GM18951 (cell line): ENCODE results near the gene CHST15.

ENCODE experiments used
- POLR2A ChIP-seq: IDR thresholded peaks from 4 replicates; pipeline ENCODE4 v1.6.1; 2011; ENCODE audit warnings: mild to moderate bottlenecking; ENCODE audit not compliant: insufficient read length, insufficient read depth; ENCODE audit errors: extremely low read depth
- in situ Hi-C: fragments of 300-500 bp; cut with MboI; formaldehyde crosslinking; loops from one replicate; pipeline ENCODE4 v1.12.0; 2022; ENCODE audit warnings: low sequenced_read_pairs, mixed read lengths, inconsistent platforms; ENCODE audit not compliant: unreplicated experiment

Gene CHST15

GRCh38 chr10:124019886-124020797 lies 73.3 kb downstream of the CHST15 start:
- in situ Hi-C loops: no loop called here
- TF ChIP-seq POLR2A: no peak

- no peak for TF ChIP-seq POLR2A
- in situ Hi-C loops: no loop called here
These were observed 74.4 kb downstream of the CHST15 start for GRCh38 chr10:124018886-124019525.

GRCh38 chr10:124017729-124018128 lies 75.7 kb downstream of the CHST15 start:
- no peak for TF ChIP-seq POLR2A
- in situ Hi-C loops: no loop called here

DNA sequence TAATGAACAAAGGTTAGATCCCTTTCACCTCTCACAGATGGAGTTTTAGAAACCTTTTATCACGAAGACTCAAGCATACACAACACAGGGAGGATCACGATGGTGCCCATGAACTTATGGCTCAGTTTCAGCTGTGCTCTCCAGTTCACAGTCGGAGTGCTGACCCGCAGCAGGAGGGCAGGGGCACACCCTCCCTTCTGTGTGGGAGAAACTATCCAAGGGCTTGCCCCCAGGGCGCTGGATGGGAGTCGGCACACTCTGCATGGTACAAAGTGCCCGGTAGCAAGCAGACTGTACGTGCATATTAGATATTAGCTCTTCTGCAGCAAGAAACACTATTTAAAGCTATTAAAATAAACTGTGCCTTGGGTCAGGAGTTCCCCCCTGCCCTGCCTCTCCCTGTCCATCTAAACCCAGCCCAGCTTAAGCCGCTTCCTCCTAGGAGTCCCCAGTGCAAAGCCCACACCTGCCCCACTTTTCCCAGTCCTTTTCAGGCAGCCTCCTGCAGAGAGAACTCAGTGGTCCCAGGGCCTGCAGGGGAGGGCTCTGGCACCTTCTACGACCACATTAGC lies 76.5 kb downstream of the CHST15 start:
- in situ Hi-C loops: no loop called here
- no peak for TF ChIP-seq POLR2A

DNA sequence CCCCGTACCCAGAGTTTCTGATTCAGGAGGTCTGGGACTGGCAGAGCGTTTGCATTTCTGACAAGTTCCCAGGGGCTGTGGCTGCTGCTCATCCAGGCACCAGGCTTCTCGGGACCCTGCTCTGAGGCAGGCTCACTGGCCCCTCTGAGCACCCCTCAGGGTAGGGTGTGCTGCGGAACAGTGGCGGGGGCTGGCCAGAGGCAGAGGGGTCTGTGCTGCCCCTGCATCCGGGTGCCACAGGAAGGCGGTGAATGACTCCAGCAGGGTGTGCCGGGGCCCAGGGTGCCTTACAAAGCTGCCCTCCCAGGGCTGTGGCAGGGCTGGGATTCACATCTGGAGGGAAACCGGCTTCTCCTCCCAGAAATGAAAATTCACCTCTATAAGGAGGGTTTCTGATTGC lies 77.4 kb downstream of the CHST15 start:
- no peak for TF ChIP-seq POLR2A
- in situ Hi-C loops: no loop called here

GRCh38 chr10:124014416-124015154 lies 78.8 kb downstream of the CHST15 start:
- TF ChIP-seq POLR2A: no peak
- in situ Hi-C loops: no loop called here

DNA sequence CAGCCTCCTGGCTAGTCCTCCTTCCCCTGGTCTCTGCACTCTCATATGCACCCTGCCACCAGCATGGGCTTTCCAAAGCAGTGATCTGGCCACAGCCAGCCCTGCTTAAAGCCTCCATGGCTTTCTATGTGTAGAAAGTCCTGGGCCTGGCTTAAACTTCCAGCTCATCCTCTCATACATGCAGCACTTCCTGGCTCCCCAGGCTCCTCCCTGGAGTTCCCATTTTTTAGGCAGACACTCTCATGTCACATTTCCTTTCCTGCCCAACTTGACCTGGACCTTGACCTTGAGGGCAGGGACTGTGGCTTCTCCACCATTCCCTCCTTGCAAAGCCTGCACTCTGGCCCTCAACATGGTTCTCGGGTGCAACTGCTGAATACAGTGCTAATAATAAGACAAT lies 79.5 kb downstream of the CHST15 start:
- in situ Hi-C loops: no loop called here
- no peak for TF ChIP-seq POLR2A

GRCh38 chr10:124012991-124013390 lies 80.4 kb downstream of the CHST15 start:
- in situ Hi-C loops: no loop called here
- no peak for TF ChIP-seq POLR2A

GRCh38 chr10:124012583-124012982 lies 80.8 kb downstream of the CHST15 start:
- in situ Hi-C loops: no loop called here
- TF ChIP-seq POLR2A: no peak

DNA sequence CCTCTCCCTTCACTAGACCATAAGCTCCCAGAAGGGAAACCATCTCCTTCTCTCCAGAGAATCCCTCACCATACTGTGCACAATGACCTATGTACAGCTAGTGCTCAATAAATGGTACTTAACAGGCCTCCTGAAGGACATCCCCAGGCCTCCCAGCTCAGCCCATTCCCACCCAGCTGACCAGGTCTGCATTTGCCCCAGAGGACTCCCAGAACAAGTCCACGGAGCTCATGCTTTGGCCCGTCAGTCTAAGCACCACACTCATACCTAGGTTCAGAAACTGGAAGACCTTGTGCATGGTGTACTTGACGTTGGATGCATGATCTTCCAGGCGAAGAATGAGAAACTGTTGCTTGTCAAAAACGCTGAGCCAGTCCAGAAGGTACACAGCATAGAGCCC lies 81.3 kb downstream of the CHST15 start:
- in situ Hi-C loops: no loop called here
- TF ChIP-seq POLR2A: no peak

DNA sequence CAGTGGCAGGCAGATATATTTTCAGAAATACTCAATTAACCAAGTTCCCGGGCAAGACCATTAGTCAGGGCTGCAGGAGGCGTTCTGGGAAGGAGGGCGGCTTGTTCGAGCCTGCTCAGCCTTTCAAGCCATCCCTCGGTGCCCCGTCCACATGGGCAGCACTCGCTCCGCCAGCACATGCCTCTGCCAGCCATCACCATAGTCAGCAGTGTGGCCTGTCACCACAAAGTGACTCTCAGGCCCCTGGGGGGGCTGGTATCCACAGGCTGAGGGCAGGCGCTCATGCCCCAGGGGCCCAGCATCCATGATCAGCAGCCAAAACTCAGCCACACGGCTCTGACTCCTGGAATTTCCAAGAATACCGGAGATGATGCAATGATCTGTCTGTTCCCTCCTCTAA lies 81.9 kb downstream of the CHST15 start:
- no peak for TF ChIP-seq POLR2A
- in situ Hi-C loops: no loop called here

DNA sequence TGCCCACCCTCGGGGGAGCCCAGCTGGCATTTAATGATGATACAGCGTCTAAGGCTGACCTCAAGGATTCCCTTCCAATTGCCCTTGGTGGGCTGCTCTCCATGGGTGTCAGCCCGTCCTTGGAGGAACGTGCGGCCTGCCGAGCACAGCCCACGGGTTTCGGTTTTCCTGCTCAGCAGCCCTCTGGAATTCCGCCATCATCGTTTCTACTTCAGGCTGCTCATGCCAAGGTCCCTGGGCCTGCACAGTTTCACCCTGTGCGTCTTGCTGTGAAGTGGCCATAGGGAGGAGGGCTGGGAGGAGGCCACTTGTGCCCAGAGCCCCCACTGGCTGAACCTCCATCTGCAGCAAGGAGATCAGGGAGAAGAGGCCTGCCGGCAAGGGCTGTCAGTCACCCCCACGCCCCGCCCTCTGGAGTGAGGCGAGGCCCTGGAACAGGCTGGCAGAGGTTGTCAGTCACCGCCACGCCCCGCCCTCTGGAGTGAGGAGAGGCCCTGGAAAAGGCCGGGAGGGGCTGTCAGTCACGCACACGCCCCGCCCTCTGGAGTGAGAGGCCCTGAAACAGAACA lies 82.8 kb downstream of the CHST15 start:
- TF ChIP-seq POLR2A: no peak
- in situ Hi-C loops: no loop called here

DNA sequence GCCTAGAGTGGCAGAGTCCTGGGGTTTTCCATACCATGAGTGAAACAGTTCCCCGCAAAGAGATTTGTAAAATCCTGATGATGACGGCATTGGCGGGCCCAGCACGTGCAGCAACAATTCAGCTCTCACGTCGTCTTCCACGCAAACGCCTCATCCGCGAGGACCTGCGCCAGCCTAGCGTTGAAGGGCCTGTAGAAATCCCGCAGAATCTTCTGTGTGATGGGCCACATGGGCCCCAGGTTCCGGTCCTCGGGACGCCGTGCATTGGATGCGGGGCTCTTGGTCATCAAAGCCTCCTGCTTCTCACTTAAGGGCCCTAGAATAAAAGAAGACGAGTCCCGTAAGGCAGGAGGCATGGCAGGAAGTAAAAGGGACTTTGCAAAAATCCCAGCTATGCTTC lies 83.4 kb downstream of the CHST15 start:
- in situ Hi-C loops: no loop called here
- TF ChIP-seq POLR2A: no peak
